Large intestine (tissue), 3 donors: ENCODE results near the gene FOXRED1. TPM values are rescaled to one million over a fixed set of nuclear protein-coding genes. Genes with fewer than 3 reads are reported as not detected.

ENCODE experiments used
- DNase-seq, 2 donors: peaks; one replicate each; pipeline versions ENCODE4 v3.0.0 to v3.0.0-alpha.2; 2013
- H3K27ac ChIP-seq: one replicate; pipeline ENCODE4 v1.5.1; 2013; ENCODE audit warnings: low read length
- H3K27me3 ChIP-seq: 2 replicates; pipeline ENCODE4 v1.6.1; 2013; ENCODE audit warnings: low read length; ENCODE audit not compliant: control insufficient read depth, insufficient read depth
- H3K36me3 ChIP-seq: 2 replicates; pipeline ENCODE4 v1.6.1; 2013; ENCODE audit warnings: low read length; ENCODE audit not compliant: control insufficient read depth, insufficient read depth
- H3K4me1 ChIP-seq: one replicate; pipeline ENCODE4 v1.6.1; 2013; ENCODE audit warnings: low read length; ENCODE audit not compliant: control insufficient read depth, insufficient read depth
- H3K4me3 ChIP-seq: one replicate; pipeline ENCODE4 v1.5.1; 2013; ENCODE audit warnings: low read length
- H3K9me3 ChIP-seq: one replicate; pipeline ENCODE4 v1.6.1; 2013; ENCODE audit warnings: mild to moderate bottlenecking, low read depth, low read length, moderate library complexity; ENCODE audit not compliant: control insufficient read depth
- WGBS: methylation state at CpG from one replicate; pipeline ENCODE4 v1.1.5; 2013; ENCODE audit warnings: low lambda C conversion rate; ENCODE audit not compliant: insufficient coverage; 5-methylcytosine and 5-hydroxymethylcytosine counted together
- polyA plus RNA-seq: library from polyadenylated mRNA; unstranded; fragments of 120-200 nt; gene quantifications from one replicate; pipeline ENCODE4 v1.2.1, GENCODE V29; 2013

FOXRED1 gene
- polyA plus RNA-seq, 1 donor, result 39.4 TPM

DNA sequence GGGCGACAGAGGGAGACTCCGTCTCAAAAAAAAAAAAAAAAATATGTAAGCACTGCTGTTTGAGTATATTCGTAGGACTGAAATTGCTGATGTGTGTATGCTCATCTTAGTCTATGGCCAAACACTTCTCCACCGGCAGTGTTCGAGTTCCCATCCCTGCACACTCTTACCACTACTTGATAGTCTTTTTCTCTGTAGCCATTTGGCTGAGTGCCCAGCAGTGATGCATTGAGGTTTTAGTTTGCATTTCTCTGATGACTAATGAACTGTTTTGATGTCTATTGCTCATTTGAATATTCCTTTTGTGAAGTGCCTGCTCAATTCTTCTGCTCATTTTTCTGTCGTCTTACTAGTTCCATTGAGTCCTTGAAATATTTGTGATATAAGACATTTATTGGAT, 15.9 kb downstream of the FOXRED1 start:
- DNase-seq, result no peak
- 100% methylated on average over 3 of the region's 6 CpGs for WGBS
- H3K4me3 ChIP-seq, result no peak overlapping the region

DNA sequence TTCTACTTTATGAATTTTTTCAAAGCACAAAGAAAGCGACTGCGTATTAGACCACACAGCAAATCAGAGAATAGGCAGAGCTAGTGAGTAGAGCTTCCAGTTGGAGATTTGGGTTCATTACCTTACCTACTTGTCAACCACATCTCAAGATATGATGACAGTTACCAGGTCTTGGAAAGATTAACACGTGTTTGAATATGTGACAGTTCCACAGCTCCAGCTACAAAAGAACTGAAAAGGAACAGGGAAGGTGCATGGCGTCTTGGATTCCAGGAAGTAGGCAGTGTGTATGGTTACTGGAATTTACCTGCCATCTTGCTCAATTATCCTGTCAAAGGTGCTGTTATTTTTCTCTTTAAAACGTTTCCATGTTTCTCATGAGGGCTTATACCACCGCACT, 19.3 kb downstream of the FOXRED1 start:
- Histone ChIP-seq H3K9me3 (no peaks in the 10 kb centered on the region), H3K27ac (no peak overlapping the region), H3K4me1 (no peaks in the 10 kb centered on the region), H3K36me3 (peaks cover 31% of the 10 kb centered on the region), H3K27me3 (no peaks in the 10 kb centered on the region), H3K4me3 (no peak overlapping the region)
- no peak for DNase-seq
- no CpG with 5 or more reads among the region's 6 CpGs for WGBS

More for the DNA sequence above, 15.9 kb downstream of the FOXRED1 start:
- Histone ChIP-seq H3K27me3 (no peaks in the 10 kb centered on the region), H3K9me3 (no peaks in the 10 kb centered on the region), H3K27ac (no peak overlapping the region), H3K4me1 (peaks cover 7% of the 10 kb centered on the region), H3K36me3 (peaks cover 3% of the 10 kb centered on the region)

DNA sequence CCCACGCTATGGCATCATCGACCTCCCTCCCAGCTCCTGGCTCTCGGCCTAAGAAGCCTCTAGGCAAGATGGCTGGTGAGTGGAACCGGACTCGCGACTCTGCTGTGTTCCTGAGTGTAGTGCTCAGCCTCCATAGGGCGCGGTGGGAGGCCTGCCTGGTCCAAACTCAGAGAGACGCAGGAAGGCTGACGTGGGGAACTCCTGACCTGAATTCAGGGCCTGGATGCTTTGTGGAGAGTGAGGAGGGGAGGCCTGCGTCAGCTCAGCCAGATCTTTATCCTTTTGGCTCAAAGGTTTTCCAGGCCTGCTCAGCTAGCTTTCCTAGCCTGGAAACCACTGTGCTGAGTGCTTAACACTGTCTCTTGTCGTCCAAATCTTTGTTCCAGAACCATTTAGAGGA, 21.9 kb downstream of the FOXRED1 start:
- H3K9me3 ChIP-seq, result no peaks in the 10 kb centered on the region
- H3K27ac ChIP-seq, result no peak overlapping the region
- WGBS, result no CpG with 5 or more reads among the region's 12 CpGs
- H3K27me3 ChIP-seq, result no peaks in the 10 kb centered on the region
- H3K4me1 ChIP-seq, result no peaks in the 10 kb centered on the region
- no peak overlapping the region for H3K4me3 ChIP-seq
- DNase-seq, result no peak
- H3K36me3 ChIP-seq, result peaks cover 46% of the 10 kb centered on the region

DNA sequence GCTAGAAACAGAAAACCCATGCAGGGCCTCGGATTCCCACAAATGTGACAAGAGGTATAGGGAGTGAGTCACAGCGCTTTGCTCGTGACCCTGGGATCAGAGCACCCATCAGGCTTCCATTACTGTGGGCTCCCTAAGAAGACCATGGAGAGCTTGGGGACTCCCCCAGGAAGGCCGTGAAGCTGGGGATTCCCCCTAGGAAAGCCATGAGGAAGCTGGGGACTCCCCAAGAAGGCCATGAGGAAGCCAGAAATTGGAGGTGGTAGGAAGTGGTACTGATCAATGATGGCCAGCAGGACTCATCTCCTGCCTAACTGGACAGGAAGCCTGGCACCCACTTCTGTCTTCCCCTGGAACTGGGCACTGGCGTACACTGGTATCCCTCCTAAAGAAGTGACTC, 24.8 kb downstream of the FOXRED1 start:
- no CpG with 5 or more reads among the region's 5 CpGs for WGBS

DNA sequence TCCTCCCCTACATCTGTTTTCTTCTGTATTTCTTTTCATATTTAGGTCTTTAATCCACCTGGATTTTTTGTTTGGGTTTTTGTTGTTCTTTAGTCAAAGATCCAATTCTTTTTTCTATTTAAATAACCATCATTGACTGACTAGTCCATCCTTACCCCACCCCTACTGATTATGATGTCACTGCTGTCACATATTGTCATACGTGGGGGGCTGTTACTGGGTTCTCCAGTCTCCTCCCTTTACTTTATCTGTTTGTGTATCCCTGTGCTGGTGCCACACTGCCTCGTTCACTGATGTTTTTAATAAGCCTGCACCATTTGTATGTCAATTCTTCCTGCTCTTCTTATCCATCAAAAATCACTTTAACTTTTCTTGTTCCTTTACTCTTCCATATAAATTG, 28.1 kb downstream of the FOXRED1 start:
- no peak overlapping the region for H3K27ac ChIP-seq
- no CpG with 5 or more reads among the region's 2 CpGs for WGBS

More for the DNA sequence above, 24.8 kb downstream of the FOXRED1 start:
- H3K9me3 ChIP-seq, result no peaks in the 10 kb centered on the region
- no peaks in the 10 kb centered on the region for H3K4me1 ChIP-seq
- DNase-seq, result no peak
- no peak overlapping the region for H3K4me3 ChIP-seq
- no peaks in the 10 kb centered on the region for H3K27me3 ChIP-seq
- no peak overlapping the region for H3K27ac ChIP-seq
- H3K36me3 ChIP-seq, result peaks cover 49% of the 10 kb centered on the region

DNA sequence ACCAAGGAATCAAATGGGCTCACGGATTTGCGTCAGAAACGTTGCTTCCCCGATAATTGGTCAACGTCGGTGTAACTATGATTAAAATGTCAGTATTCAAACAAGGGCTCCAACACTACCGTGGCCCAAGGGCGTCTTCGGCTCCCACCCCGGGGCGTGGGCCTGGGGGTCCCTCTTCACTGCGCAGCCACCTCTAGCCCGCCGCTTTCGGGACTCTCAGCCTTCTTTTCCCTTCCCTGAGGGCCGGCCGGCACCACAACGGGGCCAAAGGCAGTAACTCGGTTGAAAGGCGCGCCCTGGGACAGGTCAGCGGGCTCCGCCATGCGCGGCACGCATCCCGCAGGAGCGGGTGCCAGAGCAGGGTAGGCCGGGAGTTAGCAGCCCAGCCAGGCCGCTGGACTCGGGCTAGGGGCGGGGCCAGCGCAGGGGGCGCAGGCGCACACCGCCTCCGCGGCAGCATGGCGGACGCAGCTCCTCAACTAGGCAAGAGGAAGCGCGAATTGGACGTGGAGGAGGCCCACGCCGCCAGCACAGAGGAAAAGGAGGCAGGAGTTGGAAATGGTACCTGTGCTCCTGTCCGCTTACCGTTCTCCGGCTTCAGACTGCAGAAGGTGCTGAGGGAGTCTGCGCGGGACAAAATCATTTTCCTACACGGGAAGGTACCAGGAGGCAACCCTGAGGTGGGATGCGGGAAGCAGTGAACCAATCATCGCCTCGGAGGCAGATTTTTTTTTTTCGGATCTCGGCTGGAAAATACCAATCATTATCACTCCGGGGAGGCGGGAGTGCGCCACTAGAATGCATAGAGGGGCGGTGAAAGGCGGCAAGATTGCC, 34.9 kb downstream of the FOXRED1 start, which contains the start of gene DCPS:
DCPS (plus strand) TSS at position 438 of the 834 bp plus-strand sequence; CDS start at position 459, 21 bp downstream.
- Histone ChIP-seq H3K9me3 (no peaks in the 10 kb centered on the region), H3K27me3 (no peaks in the 10 kb centered on the region), H3K4me3 (peak within 1 kb of the TSS; percentile 55), H3K27ac (peak within 1 kb of the TSS; percentile 66), H3K4me1 (no peaks in the 10 kb centered on the region), H3K36me3 (peaks cover 4% of the 10 kb centered on the region)
- DNase-seq, result peak; percentile 89 to 94
- WGBS, result 13% methylated on average over 4 of the region's 61 CpGs

More for the DNA sequence above, 28.1 kb downstream of the FOXRED1 start:
- no peak for DNase-seq
- Histone ChIP-seq H3K36me3 (peaks cover 35% of the 10 kb centered on the region), H3K27me3 (no peaks in the 10 kb centered on the region), H3K4me3 (no peak overlapping the region), H3K4me1 (no peaks in the 10 kb centered on the region), H3K9me3 (no peaks in the 10 kb centered on the region)

DNA sequence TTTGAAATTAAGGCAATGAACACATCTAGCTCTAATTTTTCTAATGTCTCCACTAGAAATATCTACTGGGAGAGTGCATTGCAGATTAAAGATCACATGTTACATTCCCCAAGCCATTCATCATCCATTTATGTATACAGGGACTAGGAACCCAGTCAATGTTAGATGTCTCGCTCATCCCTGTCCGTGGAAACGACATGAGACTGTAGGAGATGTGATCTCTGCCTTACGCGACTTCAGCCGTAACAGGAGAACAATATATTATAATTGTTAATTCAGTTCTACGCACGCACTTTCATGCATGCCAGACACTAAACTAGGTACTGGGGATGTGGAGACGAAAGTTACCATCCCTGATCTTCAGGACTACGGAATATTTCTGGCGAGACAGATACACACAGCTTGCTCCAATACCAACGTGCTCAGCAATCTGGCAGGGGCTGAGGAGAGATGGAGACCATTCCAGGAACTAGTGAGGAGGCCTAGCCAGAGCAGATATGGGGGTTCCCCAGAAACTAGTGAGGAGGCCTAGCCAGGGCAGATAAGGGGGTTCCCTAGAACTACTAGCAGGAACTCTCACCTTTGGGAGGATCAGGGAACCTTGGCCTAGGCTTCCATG, 35.6 kb downstream of the FOXRED1 start:
- Histone ChIP-seq H3K36me3 (peaks cover 6% of the 10 kb centered on the region), H3K27me3 (no peaks in the 10 kb centered on the region), H3K9me3 (no peaks in the 10 kb centered on the region), H3K4me1 (no peaks in the 10 kb centered on the region), H3K4me3 (peak overlapping the region; percentile 55), H3K27ac (peak overlapping the region; percentile 36)
- DNase-seq, result no peak
- no CpG with 5 or more reads among the region's 12 CpGs for WGBS

DNA sequence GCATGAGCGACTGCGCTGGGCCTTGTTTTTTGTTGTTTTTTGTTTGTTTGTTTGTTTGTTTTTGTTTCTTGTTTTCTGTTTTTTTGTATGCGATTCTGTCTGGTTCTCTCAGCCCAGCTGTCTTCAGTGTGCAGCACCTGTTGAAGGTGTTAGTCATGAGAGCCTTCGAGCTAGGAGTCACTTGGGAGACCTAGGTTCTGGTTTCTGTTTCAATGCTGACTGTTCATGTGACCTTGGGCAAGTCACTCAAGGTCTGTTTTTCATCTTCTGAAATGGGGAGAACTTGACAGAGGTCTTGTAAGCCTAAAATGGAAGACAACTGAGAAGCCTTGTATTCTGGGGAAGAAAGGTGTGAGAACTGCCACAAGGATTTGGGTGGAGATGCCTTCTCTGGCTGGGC, 36.7 kb downstream of the FOXRED1 start:
- no peak overlapping the region for H3K4me3 ChIP-seq
- no peaks in the 10 kb centered on the region for H3K9me3 ChIP-seq
- H3K4me1 ChIP-seq, result no peaks in the 10 kb centered on the region
- H3K36me3 ChIP-seq, result peaks cover 12% of the 10 kb centered on the region
- H3K27ac ChIP-seq, result no peak overlapping the region
- DNase-seq, result no peak
- H3K27me3 ChIP-seq, result no peaks in the 10 kb centered on the region
- 100% methylated on average over 2 of the region's 4 CpGs for WGBS

DNA sequence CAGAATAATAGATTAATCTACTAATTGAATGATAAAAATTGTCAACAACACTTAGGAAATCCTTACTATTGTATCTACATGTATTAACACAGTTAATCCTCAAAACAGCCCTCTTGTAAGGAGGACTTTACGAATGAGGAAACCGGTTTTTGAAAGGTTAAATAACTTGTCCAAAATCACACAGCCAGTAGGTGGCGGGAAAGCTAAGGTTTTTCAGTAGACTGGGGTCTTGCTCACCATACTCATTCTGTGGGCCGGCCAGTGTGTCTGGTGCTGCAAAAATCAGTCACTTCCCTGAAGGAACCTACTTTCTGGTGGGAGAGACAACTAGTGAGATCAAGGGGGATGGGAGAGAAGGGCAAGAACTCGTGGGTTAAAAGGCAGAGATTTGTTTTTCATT, 38.8 kb downstream of the FOXRED1 start:
- Histone ChIP-seq H3K9me3 (no peaks in the 10 kb centered on the region), H3K27me3 (no peaks in the 10 kb centered on the region), H3K36me3 (peaks cover 13% of the 10 kb centered on the region), H3K27ac (no peak overlapping the region), H3K4me3 (no peak overlapping the region), H3K4me1 (no peaks in the 10 kb centered on the region)
- DNase-seq, result no peak
- WGBS, result 50% methylated on average over 1 of the region's 5 CpGs

DNA sequence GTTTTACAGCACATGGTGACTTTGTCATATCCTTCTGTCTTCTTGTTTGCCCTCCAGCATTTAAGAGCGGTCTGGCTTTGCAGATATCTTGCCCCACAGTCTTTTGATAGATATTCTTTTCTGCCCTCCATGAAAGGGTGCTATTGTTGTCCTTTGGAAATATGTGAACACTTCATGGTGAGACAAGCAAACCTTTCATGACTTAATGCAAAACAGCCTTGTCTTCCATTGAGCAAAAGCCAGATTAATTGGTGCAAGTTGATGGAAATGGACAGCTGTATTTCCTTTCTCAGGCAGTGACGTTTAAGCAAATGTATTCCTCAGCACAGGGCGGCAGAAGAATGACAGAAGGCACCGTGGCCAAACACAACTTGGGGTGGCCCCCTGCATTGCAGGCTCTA, 39.3 kb downstream of the FOXRED1 start:
- 100% methylated on average over 1 of the region's 4 CpGs for WGBS
- H3K4me3 ChIP-seq, result no peak overlapping the region
- no peaks in the 10 kb centered on the region for H3K4me1 ChIP-seq
- DNase-seq, result no peak
- H3K27me3 ChIP-seq, result no peaks in the 10 kb centered on the region
- no peak overlapping the region for H3K27ac ChIP-seq
- no peaks in the 10 kb centered on the region for H3K9me3 ChIP-seq
- H3K36me3 ChIP-seq, result peaks cover 13% of the 10 kb centered on the region
